ENCODE measurements around the gene ITPR2.

- TF ChIP-seq CTCF (IDR thresholded peaks at IDR 0.05) (no peak), POLR2A (IDR thresholded peaks at IDR 0.05) (no peak)
Observed at GRCh38 chr12:26798640-26799039, 34.4 kb downstream of the ITPR2 start.
